Fibroblast of skin of right quadriceps (primary cell): ENCODE measurements around the gene CSRNP3.

ENCODE experiments used
- DNase-seq: peaks from one replicate; pipeline ENCODE4 v3.0.0-alpha.2; 2013

CSRNP3 gene

DNA sequence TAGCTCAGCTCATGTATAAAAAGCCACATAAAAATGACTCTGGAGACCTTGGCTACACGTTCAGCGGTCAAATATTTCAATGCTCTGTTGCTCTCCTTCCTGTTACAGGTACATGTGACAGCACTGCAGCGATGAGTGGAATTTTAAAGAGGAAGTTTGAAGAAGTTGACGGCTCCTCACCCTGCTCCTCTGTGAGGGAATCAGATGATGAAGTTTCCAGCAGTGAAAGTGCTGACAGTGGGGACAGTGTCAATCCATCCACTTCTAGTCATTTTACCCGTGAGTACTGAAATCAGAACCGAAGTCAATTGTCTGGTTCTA, 125.4 kb downstream of the CSRNP3 start:
- DNase-seq: no peak

DNA sequence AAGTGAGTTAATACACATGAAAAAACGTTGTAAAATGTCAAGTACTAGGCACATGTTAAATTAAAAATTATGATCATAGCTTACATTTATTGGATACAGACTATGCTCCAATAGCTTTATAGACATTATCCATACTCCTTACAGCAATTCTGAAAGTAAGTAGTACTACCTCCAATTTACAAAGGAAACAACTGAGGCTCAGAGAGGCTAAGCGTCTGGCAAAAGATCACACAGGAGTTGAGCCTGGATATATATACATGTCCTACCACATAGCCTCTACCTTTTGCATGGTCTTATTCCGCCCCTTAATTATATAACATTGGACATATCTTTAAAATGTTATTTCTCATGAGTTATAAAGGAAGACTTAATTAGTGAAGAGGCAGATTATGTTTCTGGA, 127.3 kb downstream of the CSRNP3 start:
- DNase-seq: no peak

DNA sequence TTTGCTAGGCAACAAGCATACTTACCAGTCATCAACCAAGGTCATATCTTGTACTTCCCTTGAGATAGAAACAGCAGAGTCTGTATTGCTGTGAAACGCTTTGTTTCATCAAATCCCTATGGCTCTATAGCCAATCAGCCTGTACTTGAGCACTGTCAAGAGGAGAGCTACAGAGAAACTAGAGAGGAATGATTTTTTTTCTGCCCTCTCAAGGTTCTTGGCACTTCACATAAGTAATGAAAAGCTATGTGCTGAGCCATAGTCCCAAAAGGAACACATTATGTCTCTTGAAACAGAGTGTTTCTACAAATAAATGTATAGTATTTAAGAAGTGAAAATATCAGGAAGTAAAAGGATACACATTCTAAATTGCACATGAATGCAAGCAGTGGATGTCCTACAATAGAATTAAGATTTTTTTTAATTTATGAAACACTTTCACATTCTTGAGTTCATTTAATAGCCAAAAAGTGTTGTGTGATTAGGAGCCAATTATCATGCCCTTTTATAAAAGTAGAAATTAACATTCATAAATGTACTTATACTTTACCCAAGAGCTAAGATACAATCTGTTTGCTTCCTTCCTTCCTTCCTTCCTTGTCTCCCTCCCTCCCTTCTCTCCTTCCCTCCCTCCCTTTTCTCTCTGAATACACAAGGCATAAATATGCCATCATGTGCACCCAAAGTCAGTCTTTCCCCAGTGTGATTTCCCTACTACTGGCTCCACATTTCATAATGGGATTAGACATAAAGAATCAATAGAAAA, 131.8 kb downstream of the CSRNP3 start:
- no peak for DNase-seq

DNA sequence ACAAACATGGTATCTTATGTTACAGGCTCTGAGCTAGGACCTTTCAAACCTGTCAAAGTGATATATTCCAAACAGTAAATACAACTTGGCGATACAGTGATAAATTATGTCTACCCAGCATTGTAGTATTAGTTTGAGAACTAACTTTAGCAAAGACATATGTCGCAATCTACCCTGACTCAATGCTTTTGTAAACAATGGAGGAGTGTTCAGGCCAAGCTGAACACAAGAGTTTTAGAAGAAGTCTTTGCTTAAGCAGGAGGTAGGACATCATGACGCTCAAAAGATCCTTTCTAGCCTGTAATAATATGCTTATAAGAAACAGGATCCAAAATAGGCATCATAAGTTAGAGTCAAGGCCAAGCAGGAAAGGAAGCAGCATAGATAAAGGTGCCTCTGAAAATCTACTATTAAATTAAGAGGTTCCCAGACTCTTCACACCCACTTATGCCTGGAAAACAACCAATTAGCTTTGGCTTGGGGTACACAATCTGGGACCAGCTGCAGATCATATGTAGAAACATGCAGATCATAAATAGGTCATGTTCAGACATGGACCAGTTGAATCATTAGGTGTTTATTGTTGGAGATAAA, 132.5 kb downstream of the CSRNP3 start:
- peak; percentile 46 for DNase-seq

DNA sequence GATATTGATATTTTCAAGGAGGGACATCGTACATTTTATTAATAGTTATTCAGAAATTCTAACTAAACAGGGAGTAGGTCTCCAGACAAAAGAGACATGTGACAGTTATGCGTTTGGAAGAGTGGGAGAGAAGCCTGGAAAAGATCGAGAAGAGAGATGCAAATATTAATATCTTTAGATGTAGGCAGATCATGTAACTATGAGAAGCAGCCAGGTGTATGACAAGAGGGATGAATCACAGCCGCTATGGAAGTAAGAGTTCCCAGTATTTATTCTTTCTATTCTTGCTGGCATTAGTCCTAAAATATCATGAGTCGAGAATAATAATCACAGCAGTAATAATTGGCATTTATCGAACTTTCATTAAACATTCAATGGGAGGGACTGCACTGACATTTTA, 140.2 kb downstream of the CSRNP3 start:
- no peak for DNase-seq

DNA sequence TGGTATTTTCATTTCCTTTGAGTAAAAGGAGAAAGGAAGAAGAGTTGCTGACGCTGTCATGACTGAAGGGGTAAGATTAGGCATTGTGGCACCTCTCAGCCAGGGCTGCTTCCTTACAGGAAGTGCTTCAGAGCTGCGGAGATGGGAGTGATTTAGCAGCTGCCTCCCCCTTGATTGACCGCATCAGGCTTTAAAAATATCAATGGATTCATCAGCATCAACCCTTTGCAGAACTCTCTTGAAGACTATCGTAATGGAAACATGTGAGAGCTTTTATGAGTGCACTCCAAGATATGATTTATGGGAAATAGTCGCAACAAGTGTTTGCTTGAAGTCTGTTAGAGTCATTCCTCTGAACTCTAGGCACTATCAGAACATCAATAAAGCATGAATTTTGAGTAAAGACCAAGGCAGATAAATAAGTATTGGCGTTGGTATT, 141.1 kb downstream of the CSRNP3 start:
- DNase-seq: peak; percentile 3

DNA sequence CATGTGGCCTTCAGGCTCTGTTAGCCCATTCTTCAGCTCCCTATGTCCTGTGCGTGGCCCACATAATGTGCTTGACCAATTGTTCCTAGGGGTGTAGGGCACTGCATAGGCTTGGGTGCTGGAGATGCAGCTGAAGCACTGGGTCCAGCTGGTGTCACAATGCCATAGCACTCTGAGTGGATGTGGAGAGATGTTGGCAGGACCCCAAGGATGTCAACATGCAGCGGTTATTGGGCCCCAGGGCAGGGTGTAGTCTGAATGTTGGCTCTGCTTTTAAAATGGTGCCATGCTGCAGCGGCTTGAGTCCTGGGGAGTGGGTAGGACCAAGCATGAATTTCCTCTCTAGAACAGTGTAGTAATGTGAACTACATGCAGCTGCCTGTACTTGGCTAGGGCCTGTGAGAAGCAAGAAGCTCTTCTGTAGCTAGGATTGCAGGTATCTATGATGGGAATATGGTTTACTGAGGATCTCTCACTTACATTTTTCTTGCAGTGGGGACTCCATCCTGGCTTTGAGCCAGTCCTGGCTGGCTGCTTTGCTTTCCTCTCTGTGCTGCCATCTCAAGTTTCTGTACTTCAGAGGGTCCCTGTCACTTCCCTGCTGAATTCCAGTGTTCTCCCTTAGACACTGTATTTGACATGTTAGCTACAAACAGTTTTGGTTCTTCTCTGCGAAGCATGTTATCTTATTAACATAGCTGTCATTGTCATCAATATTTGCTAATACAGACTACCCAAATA, 148.4 kb downstream of the CSRNP3 start:
- DNase-seq: no peak

DNA sequence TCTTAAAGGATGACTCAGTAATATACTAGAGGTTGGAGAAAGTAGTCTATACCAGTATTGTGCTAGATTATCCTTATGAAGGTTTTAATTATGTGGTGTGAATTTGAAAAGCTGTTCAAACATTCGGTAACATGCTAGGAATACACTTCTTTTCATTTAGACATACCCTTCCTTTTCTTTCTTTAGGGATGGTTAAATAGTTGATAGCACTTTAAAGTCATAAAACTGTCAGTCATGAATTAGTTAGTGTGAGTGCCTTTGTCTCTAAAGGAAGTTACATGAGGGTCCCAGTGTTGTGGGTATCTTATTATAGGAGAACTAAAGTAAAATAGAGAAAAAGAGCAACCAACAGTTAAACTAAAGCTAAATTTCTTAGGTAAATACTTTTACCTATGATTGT, 149.3 kb downstream of the CSRNP3 start:
- DNase-seq: no peak

DNA sequence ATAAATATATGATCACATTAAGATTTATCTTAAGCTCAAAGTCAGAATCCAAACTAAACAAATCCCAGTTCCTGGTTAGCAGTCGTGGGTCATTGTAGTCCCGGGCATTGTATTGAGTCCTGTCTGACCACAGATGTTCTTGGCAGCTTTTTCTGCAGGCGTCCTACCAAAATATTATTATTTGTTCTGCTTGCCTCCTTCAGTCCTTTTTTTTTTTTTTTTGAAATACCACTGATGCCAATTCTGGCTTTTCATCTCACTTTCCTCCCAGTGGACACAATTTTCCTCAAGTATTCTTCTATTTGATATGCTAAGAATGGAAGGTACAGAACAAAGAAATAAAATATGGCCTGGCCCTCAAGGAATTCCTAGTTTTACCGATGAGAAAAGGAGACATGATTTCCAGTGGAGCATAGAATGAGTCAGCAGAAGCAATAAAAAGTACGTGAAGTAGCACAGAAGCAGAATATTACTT, 151.6 kb downstream of the CSRNP3 start:
- peak; percentile 5 for DNase-seq

DNA sequence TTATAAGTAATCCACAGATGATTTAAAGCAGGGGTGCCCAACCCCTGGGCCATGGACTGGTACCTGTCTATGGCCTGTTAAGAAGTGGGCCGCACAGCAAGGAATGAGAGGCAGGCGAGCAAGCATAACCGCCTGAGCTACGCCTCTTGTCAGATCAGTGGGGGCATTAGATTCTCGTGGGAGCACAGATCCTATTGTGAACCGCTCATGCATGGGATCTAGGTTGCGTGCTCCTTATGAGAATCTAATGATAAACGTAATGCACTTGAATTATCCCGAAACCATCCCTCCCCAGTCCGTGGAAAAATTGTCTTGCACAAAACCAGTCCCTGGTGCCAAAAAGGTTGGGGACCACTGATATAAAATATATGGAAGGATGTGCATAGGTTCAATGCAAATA, 153.7 kb downstream of the CSRNP3 start:
- no peak for DNase-seq

DNA sequence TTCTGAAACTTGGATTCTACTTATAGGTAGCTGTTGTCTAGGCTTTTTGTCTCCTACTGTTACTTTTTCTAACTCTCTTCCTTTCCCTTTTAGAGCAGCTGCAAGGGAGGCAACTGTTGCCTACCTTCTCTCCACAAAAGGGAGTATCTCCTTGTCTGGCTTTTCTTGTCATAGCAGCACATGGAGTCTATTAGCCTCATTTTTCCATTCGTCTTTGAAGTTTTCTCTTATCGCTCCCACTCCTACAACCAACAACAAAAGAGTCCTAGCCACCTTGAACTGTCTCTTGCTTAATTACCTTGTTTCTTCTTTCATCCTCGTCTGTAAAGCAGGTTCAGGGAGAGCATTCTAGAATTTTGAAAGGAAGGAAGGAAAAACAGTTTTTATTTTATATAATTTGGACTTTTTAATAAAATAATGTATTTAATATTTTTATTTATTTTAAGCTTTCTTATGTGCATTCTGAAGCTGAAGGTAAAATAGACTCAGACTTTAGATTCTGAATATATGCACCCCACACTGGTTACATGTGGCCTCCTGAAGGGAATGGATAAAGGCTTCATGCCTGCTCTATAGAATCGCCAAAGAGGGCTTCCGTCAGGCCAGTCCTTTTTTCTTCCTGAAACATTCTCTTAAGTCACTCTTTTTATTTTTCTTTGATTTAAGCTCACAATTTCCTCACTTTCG, 154.4 kb downstream of the CSRNP3 start:
- DNase-seq: no peak

DNA sequence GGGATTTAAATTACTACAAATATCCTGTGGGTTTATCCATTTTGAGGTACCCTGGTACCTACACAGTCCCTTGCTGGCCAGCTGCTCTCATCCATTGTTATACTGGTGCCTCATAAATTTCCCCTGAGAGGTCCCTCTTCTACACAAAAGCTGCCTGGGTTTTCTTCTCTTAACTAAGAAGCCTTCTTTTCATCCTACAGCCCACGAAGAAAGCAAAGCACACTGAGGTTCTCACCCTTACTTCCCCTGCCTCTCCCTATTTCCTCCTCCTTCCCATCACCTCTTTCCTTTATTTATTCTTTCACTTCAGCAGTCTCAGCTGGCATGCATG, 154.9 kb downstream of the CSRNP3 start:
- DNase-seq: no peak

DNA sequence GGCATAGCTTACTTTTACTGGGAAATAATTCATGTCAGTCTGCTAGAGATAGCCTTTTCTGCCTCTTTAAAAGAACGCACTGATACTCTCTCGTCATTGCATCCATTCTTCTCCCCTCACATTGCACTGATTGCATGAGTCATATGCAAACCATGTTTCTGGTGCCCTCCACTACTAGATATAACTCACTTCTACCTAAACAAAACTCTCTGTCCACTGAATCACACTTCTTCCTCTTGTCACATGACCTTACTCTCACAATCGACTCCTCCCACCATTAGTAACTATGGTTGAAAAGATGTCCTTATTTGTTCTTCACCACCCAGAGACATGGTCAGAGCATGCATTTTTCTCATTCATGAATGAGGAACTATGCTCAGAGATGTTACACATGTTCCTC, 158.0 kb downstream of the CSRNP3 start:
- DNase-seq: peak; percentile 71

DNA sequence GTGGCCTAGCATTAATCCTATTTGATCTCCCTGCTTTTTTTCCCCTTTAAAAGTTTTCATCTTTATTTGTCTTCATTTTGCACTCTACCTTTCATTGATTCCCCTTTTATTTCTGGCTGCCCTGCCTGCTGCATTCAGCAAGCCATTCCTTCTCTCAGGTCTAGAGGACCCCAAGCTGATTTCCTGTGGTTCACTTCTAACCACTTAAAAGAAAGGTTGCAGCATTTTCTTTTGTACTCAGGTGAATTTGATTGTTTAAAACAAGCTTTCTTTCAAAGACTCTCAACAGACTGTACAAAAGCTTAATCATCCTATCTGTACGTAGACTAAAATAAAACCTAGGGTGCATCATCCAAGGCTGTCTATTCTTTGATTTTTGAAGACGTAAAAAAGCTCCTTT, 160.3 kb downstream of the CSRNP3 start:
- no peak for DNase-seq

DNA sequence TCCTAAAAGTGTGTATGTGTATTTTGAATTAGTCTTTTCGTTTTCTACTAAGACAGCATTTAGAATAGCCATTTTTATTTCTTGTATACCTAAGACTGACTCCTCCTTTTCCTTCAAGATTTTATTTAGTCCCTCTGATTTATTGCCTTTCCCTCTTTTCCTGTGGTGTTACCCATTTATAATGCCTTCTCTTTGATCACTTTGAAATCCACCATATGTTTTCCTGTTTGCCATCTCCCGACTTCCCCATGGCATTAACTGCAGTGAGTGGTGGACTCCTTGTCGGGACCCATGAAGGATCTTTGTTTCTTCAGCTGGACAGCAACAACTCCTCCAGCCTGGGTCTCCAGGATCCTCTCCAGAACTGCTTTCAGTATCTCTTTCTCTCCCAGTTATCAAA, 160.7 kb downstream of the CSRNP3 start:
- DNase-seq: no peak

DNA sequence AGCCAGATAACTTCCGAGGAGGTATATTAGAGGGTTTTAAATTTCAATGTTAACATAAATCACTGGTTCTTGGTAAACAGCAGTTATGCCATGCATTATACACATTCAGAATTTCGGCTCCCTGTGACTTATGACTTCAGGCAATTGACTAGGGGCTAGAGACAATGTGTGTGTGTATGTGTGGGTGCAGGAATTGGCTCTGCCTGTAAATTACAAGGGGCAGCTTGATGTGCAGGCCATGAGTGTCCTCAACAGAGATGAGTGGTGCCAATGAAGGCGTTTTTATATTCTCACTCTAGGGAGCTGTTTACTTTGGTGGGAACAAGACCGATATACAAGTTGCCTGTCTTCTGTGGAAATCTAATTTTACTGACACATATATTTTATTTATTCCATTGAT, 161.6 kb downstream of the CSRNP3 start:
- no peak for DNase-seq

DNA sequence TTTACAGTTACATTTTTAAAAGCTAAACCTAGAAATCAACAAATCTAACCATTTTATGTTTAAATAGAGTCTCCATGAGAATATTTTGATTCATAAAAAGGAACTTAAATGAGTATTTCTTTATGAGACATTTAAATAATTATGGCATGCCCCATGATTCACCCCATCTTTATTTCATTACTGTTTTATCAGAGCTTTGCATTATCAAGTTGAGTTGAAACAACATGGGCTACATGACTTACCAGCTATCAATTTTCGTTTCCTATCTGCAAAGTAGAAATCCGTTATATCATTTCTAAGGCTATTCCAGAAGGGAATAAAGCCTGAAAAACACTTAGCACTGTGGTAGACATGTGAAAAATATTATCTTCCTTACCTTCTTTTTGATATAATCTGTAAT, 163.1 kb downstream of the CSRNP3 start:
- no peak for DNase-seq

DNA sequence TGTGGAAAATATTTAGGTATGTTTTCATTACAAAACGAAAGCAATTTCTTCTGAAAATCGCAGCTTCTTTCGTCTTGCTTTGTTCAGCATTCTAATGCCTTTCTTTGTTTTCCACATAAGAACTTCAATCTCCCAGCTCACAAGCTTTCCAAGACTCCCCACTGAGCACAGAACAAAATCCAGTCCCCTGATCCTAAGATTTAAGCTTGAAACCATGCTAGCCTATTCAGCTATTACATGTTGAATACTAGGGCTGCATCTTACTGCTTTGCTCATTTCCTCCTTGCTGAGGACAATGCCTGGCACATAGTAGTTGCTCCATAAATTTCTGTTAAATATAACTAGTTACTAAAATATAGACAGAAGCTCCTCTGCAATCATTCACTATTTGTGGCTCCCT, 163.9 kb downstream of the CSRNP3 start:
- DNase-seq: no peak

DNA sequence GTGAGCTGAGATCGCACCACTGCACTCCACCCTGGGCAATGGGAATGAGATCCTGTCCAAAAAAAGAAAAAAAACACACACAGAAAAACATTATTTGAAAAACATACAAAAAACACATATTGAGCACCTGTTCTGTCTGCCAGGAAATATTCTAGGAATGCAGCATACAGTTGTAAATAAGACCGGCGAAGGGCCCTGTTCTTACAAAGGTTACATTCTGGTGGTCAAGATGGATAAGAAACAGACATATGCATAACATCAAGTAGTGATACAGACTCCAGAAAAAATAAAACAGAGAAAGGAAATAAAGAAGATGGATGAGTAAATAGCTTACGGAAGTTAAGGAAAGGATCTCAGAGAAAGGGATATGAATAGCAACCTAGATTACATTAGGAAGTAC, 164.8 kb downstream of the CSRNP3 start:
- no peak for DNase-seq

DNA sequence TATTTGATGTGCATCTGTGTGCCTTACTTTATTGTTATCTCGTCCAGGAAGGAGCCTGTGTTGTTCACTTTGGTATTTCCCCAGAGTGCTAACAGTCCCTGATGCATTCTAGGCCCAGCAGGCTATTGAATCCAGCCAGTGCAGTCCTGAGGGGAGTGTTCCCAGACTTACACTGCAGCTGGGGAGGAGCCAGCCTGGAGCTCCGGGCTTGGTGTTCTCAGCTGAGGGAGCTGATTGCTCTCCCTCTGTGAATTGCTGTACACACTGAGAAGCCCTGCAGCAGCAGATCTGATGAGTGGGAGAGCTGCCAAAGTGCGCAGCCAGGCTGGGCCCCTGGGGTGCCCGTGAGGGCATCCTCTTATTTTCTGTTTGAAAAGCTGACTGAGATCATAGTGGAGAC, 165.4 kb downstream of the CSRNP3 start:
- DNase-seq: peak; percentile 19

DNA sequence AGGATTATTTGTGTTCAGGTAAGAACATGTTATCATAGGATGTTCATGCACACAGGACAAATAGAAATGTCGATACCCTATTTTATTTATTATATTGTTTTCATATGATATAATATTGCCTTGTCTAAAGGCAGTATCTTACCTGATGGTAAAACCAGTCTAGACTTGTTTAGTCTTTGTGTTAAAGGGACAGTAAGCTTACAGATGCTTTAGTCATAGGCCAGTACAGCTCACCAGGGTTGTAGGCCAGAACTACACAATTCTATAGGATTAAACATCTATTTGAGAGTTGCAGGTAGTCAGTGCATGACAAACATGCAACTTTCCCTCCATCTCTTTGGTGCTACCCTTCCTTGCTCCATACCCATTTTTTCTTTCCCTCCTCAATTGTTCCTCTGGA, 166.0 kb downstream of the CSRNP3 start:
- DNase-seq: no peak

DNA sequence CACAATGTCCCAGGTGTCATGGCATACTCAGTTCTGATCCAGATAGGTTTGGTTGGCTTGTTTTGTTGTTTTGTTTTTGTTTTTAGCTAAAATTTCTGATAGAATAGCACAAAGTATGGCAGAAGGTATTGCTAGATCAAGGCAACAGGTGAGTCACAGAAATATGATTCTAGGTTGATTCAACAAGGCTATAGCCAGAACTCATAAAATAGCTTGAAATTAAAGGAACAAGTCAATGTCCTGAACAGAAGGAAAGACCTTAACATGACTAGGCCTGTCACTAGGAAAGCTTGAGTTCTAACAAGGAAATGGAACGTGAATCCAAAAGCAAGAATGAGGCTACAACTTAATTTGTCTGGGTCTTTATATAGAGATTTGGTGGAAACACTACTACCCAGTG, 167.5 kb downstream of the CSRNP3 start:
- no peak for DNase-seq

DNA sequence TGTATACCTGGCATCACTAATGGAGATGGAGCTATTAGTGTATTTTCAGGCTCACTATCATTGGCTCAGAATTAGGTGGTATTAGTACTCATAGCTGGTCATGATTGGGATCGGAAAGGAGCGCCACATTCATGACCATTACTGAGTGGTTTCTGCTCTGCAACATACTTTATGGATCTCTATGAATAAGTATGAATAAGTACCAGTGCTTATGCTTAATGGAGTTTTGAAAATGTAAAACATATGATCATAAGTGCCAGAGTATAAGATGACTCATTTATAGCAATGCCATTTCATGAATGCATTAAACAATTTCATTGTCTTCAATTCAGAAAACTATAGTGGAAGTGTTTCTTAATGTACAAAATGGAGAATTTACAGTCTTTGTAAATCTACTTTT, 167.9 kb downstream of the CSRNP3 start:
- DNase-seq: peak; percentile 42

DNA sequence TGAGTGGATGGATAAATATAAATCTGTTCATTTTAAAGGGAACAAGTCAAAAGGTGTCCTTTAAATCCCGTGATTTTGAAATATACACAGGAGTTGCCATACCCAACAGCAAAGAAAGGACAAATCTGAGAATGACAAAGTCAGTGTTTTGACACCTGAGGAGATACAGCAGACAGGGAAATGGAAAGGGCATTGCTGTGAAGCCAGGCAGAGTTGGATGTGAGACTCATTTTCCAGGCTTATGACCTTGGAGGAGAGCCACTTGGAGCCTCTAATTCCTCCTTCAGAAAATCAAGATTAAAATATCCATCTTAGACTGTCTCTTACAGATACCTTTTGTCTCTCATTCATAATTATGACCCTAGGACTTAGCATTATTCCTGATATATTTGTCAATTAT, 170.0 kb downstream of the CSRNP3 start:
- no peak for DNase-seq
